ENCODE data around the gene NRXN2. TPM values are rescaled to one million over a fixed set of nuclear protein-coding genes. Genes with fewer than 3 reads are reported as not detected.

Gene NRXN2
- total RNA-seq, 1 experiment from 2014 or later: 0.15 TPM

GRCh38 chr11:64637334-64638017 is 85.5 kb downstream of the NRXN2 start:
- Histone ChIP-seq H3K4me3 (ENCODE audit: low read depth in 2 of 2, low read length in 2 of 2) (no peak overlapping the region), H3K9me3 (ENCODE audit: control insufficient read depth, insufficient read depth, low read depth, low read length) (no peaks in the 10 kb centered on the region), H3K36me3 (ENCODE audit: control insufficient read depth, insufficient read depth, low read length) (no peaks in the 10 kb centered on the region), H3K27me3 (ENCODE audit: control insufficient read depth, insufficient read depth, low read length) (peaks cover 15% of the 10 kb centered on the region; the same call in 1 of the 2 replicates), H3K27ac (ENCODE audit: low read length) (no peak overlapping the region), H3K4me1 (ENCODE audit: control insufficient read depth, insufficient read depth, low read length) (no peaks in the 10 kb centered on the region)
- in situ Hi-C loops (cut with HindIII; ENCODE audit: low pct_unique_long_range_greater_than_20kb, low sequenced_read_pairs) (no loop called here), intact Hi-C loops (cut with micrococcal nuclease; ENCODE audit: unreplicated experiment) (no loop called here)
- no TSS peak for BruUV-seq (replicated peaks)
- DNase-seq (ENCODE audit: low read depth, low spot score) (no peak), ATAC-seq (no peak)
- TF ChIP-seq, protein P1, sequence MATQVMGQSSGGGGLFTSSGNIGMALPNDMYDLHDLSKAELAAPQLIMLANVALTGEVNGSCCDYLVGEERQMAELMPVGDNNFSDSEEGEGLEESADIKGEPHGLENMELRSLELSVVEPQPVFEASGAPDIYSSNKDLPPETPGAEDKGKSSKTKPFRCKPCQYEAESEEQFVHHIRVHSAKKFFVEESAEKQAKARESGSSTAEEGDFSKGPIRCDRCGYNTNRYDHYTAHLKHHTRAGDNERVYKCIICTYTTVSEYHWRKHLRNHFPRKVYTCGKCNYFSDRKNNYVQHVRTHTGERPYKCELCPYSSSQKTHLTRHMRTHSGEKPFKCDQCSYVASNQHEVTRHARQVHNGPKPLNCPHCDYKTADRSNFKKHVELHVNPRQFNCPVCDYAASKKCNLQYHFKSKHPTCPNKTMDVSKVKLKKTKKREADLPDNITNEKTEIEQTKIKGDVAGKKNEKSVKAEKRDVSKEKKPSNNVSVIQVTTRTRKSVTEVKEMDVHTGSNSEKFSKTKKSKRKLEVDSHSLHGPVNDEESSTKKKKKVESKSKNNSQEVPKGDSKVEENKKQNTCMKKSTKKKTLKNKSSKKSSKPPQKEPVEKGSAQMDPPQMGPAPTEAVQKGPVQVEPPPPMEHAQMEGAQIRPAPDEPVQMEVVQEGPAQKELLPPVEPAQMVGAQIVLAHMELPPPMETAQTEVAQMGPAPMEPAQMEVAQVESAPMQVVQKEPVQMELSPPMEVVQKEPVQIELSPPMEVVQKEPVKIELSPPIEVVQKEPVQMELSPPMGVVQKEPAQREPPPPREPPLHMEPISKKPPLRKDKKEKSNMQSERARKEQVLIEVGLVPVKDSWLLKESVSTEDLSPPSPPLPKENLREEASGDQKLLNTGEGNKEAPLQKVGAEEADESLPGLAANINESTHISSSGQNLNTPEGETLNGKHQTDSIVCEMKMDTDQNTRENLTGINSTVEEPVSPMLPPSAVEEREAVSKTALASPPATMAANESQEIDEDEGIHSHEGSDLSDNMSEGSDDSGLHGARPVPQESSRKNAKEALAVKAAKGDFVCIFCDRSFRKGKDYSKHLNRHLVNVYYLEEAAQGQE (IDR thresholded peaks at IDR 0.05; ENCODE audit: insufficient read depth in 1 of 2, low read depth in 2 of 2, low read length in 1 of 2): peak; percentile 64 to 75
- TF ChIP-seq SIN3A (IDR thresholded peaks at IDR 0.05; ENCODE audit: borderline replicate concordance, insufficient read depth, low read depth, low read length) (no peak), POLR2AphosphoS5 (IDR thresholded peaks at IDR 0.05; ENCODE audit: low read depth, low read length) (no peak)
- ChIA-PET POLR2A (no interaction called here), CTCF (no interaction called here)

- intact Hi-C loops (cut with micrococcal nuclease; ENCODE audit: unreplicated experiment): no loop called here
- Histone ChIP-seq H3K4me3 (ENCODE audit: low read depth in 2 of 2, low read length in 2 of 2) (no peak overlapping the region), H3K27me3 (ENCODE audit: control insufficient read depth, insufficient read depth, low read length) (no peaks in the 10 kb centered on the region), H3K27ac (ENCODE audit: low read length) (no peak overlapping the region), H3K4me1 (ENCODE audit: control insufficient read depth, insufficient read depth, low read length) (no peaks in the 10 kb centered on the region), H3K9me3 (ENCODE audit: control insufficient read depth, insufficient read depth, low read depth, low read length) (no peaks in the 10 kb centered on the region), H3K36me3 (ENCODE audit: control insufficient read depth, insufficient read depth, low read length) (no peaks in the 10 kb centered on the region)
- no TSS peak for BruUV-seq (replicated peaks)
- in situ Hi-C loops (cut with HindIII; ENCODE audit: low pct_unique_long_range_greater_than_20kb, low sequenced_read_pairs): no loop called here
- ChIA-PET CTCF (interaction anchor here (0.8 kb wide), 1 partner anchor 277 kb away, joined by 3 read pairs; no protein-coding TSS in a partner anchor), POLR2A (no interaction called here)
- DNase-seq (ENCODE audit: low read depth, low spot score) (no peak), ATAC-seq (no peak)
- TF ChIP-seq CTCF (IDR thresholded peaks at IDR 0.05) (no peak), TCF7L2 (IDR thresholded peaks at IDR 0.05; ENCODE audit: low read depth, low read length) (no peak), POLR2AphosphoS5 (IDR thresholded peaks at IDR 0.05; ENCODE audit: low read depth, low read length) (no peak), SIN3A (IDR thresholded peaks at IDR 0.05; ENCODE audit: borderline replicate concordance, insufficient read depth, low read depth, low read length) (no peak)
- TF ChIP-seq, protein P1 (IDR thresholded peaks at IDR 0.05; ENCODE audit: insufficient read depth in 1 of 2, low read depth in 2 of 2, low read length in 1 of 2): no peak
These were observed 89.3 kb downstream of the NRXN2 start for GRCh38 chr11:64633555-64634159.
